WI38 (cell line): ENCODE measurements around the gene BNIP5.

Experiments
- H3K4me3 ChIP-seq: 2 replicates; pipeline ENCODE4 v1.5.1; 2011; ENCODE audit warnings: low read depth, mild to moderate bottlenecking, control low read depth, low read length
- CTCF ChIP-seq: IDR thresholded peaks from 2 replicates; pipeline ENCODE4 v1.5.1; 2012; ENCODE audit warnings: low read depth, mild to moderate bottlenecking, control low read depth, low read length

The BNIP5 gene

DNA sequence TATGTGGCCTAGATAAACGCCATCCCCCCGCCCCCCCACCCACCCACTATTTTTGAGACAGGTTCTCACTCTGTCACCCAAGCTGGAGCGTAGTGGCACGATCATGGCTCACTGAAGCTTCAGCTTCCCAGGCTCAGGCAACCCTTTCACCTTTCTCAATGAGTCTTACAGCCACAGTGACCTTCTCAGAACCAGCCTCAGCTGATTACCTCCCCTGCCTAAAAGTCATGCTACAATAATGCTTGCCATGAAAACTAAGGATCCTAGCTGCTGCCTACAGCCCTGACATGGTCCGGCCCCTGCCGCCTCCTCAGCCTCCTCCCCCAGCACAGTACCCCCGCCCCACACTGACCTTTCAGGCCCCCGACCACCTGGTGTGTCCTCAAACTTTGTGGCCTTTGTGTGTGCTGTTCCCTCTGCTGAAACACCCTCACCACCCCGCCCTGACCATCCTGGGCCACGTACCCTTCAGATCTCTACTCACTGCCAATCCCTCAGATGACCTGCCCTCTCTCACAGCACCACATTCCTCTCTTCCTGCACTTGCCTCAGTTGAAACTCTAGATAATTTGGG, 35.5 kb downstream of the BNIP5 start:
- no peak overlapping the region for H3K4me3 ChIP-seq
- no peak for TF ChIP-seq CTCF

GRCh38 chr6:36298027-36298426, 38.7 kb downstream of the BNIP5 start:
- TF ChIP-seq CTCF = no peak
- H3K4me3 ChIP-seq = no peak overlapping the region

DNA sequence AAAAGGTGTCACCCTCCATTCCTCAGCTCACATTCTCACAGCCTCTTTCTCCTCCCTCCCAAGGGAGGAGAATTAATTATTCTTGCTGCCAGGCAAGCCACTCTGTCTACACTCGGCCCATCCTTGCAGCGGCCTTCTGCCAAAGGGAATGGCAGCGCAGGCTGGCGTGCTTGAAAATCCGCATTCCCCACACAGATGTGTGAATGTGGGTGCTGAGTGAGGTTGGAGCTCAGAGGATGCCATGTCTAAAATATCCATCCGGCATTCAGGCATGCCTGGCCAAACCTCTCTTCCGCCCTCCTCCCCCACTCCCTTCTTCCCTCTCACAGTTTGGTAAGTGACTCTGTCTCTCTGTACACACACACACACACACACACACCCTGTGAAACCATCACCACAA, 39.2 kb downstream of the BNIP5 start:
- TF ChIP-seq CTCF = no peak
- no peak overlapping the region for H3K4me3 ChIP-seq

DNA sequence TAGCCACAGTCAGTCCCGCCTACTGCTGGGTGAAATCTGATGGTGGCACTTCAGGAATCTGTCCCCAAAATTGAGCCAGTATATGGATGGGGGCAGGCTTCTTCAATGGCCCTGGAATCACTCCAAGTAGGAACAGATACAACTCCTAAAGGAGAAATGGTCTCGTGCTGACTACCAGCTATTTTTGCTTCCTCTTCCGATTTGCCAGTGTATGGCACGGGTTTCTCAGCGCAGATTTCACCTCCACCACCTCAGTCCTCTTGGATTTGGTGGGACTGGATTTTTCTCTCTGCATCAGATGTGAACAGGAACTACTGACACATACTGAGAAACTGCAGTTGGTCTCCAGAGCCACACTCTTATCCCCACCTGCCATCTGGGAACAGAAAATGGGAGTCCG, 39.6 kb downstream of the BNIP5 start:
- no peak for TF ChIP-seq CTCF
- no peak overlapping the region for H3K4me3 ChIP-seq

DNA sequence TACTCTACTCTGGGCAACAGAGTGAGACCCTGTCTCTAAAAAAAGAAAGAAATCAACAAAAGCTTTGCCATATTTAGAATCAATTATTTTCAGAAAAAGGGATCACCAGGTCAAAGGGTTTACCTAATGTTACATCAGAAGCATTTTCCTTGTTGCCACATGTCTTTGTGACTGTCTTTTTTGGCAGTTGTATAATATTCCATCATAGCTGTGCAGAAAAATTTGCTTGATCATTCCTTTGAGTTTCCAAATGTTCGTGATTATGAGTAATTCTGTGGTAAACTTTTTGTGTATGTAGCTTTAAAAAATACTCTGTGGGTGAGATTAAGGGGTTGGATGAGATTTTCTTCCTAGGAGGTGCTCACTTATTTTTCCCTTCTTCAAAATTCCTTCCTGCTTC, 40.4 kb downstream of the BNIP5 start:
- H3K4me3 ChIP-seq = no peak overlapping the region
- TF ChIP-seq CTCF = no peak

DNA sequence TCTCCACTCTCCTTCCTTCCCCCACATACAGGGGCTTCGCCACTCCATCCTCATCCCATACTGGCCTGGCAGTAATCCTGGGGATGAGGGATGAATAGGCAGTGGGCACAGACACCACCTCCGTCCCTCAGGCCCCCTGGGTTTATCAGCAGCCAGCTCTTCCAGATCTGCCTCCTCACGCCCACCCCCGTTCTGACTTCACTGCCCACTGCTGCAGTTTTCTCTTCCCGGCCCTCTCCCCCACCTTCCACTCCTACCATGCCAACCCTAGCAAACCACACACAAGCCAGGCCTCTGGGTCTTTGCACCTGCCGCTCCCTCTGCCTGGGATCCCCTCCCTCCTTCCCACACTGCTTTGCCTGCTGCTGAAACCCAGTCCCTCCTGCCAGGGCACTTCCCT, 44.5 kb downstream of the BNIP5 start:
- no peak for TF ChIP-seq CTCF
- no peak overlapping the region for H3K4me3 ChIP-seq

GRCh38 chr6:36290668-36291620, 45.7 kb downstream of the BNIP5 start:
- no peak overlapping the region for H3K4me3 ChIP-seq
- TF ChIP-seq CTCF = no peak
